ENCODE data around the gene KCNQ1.

Gene KCNQ1

GRCh38 chr11:2816941-2817421 is 372.2 kb downstream of the KCNQ1 start:
- no peak for TF ChIP-seq CTCF (conservative IDR thresholded peaks at IDR 0.05; ENCODE audit: low read length)
- TF ChIP-seq EZH2phosphoT487 (IDR thresholded peaks at IDR 0.05; ENCODE audit: borderline replicate concordance): no peak
- Histone ChIP-seq H3K79me2 (ENCODE audit: insufficient read depth, low read length) (peaks cover 6% of the 10 kb centered on the region; the same call in 1 of the 2 replicates), H2AFZ (ENCODE audit: low read length) (no peak overlapping the region), H3K9ac (ENCODE audit: low read depth, low read length, poor library complexity, severe bottlenecking) (no peak overlapping the region), H3K36me3 (ENCODE audit: insufficient read depth, low read length) (peaks cover 2% of the 10 kb centered on the region; the same call in 1 of the 2 replicates), H3K27me3 (ENCODE audit: insufficient read depth, low read length, poor library complexity, severe bottlenecking) (no peaks in the 10 kb centered on the region), H3K9me2 (replicated peaks; ENCODE audit: low read depth, low read length) (no peaks in the 10 kb centered on the region), H3K9me3 (ENCODE audit: insufficient read depth, low read depth, low read length) (peaks cover 2% of the 10 kb centered on the region; the same call in 1 of the 2 replicates), H3K4me1 (ENCODE audit: insufficient read depth, low read length, poor library complexity, severe bottlenecking) (peaks cover 32% of the 10 kb centered on the region), H3K4me2 (ENCODE audit: low read depth, low read length, poor library complexity, severe bottlenecking) (no peak overlapping the region), H3F3A (ENCODE audit: low read depth) (no peaks in the 10 kb centered on the region), H3K4me3 (ENCODE audit: low read length, poor library complexity, severe bottlenecking) (no peak overlapping the region), H4K20me1 (ENCODE audit: insufficient read depth, low read length, poor library complexity, severe bottlenecking) (no peaks in the 10 kb centered on the region)

- Histone ChIP-seq H3F3A (ENCODE audit: low read depth) (no peaks in the 10 kb centered on the region), H3K36me3 (ENCODE audit: insufficient read depth, low read length) (peaks cover 2% of the 10 kb centered on the region; the same call in 1 of the 2 replicates), H3K4me3 (ENCODE audit: low read length, poor library complexity, severe bottlenecking) (no peak overlapping the region), H3K9ac (ENCODE audit: low read depth, low read length, poor library complexity, severe bottlenecking) (no peak overlapping the region), H3K4me2 (ENCODE audit: low read depth, low read length, poor library complexity, severe bottlenecking) (no peak overlapping the region), H3K27me3 (ENCODE audit: insufficient read depth, low read length, poor library complexity, severe bottlenecking) (no peaks in the 10 kb centered on the region), H4K20me1 (ENCODE audit: insufficient read depth, low read length, poor library complexity, severe bottlenecking) (no peaks in the 10 kb centered on the region), H3K79me2 (ENCODE audit: insufficient read depth, low read length) (peaks cover 6% of the 10 kb centered on the region; the same call in 1 of the 2 replicates), H3K9me3 (ENCODE audit: insufficient read depth, low read depth, low read length) (peaks cover 7% of the 10 kb centered on the region; the same call in 1 of the 2 replicates), H2AFZ (ENCODE audit: low read length) (no peak overlapping the region), H3K9me2 (replicated peaks; ENCODE audit: low read depth, low read length) (no peaks in the 10 kb centered on the region), H3K4me1 (ENCODE audit: insufficient read depth, low read length, poor library complexity, severe bottlenecking) (peaks cover 29% of the 10 kb centered on the region)
- TF ChIP-seq EZH2phosphoT487 (IDR thresholded peaks at IDR 0.05; ENCODE audit: borderline replicate concordance) (no peak), CTCF (conservative IDR thresholded peaks at IDR 0.05; ENCODE audit: low read length) (no peak)
Observed at GRCh38 chr11:2817431-2817830, 372.6 kb downstream of the KCNQ1 start.

GRCh38 chr11:2818021-2818420 is 373.2 kb downstream of the KCNQ1 start:
- Histone ChIP-seq H3F3A (ENCODE audit: low read depth) (no peaks in the 10 kb centered on the region), H3K79me2 (ENCODE audit: insufficient read depth, low read length) (peaks cover 6% of the 10 kb centered on the region; the same call in 1 of the 2 replicates), H3K4me3 (ENCODE audit: low read length, poor library complexity, severe bottlenecking) (no peak overlapping the region), H3K36me3 (ENCODE audit: insufficient read depth, low read length) (peaks cover 2% of the 10 kb centered on the region; the same call in 1 of the 2 replicates), H3K9me2 (replicated peaks; ENCODE audit: low read depth, low read length) (no peaks in the 10 kb centered on the region), H3K4me2 (ENCODE audit: low read depth, low read length, poor library complexity, severe bottlenecking) (no peak overlapping the region), H4K20me1 (ENCODE audit: insufficient read depth, low read length, poor library complexity, severe bottlenecking) (no peaks in the 10 kb centered on the region), H3K9me3 (ENCODE audit: insufficient read depth, low read depth, low read length) (peaks cover 13% of the 10 kb centered on the region; the same call in 1 of the 2 replicates), H2AFZ (ENCODE audit: low read length) (no peak overlapping the region), H3K4me1 (ENCODE audit: insufficient read depth, low read length, poor library complexity, severe bottlenecking) (peaks cover 23% of the 10 kb centered on the region), H3K27me3 (ENCODE audit: insufficient read depth, low read length, poor library complexity, severe bottlenecking) (no peaks in the 10 kb centered on the region), H3K9ac (ENCODE audit: low read depth, low read length, poor library complexity, severe bottlenecking) (no peak overlapping the region)
- TF ChIP-seq CTCF (conservative IDR thresholded peaks at IDR 0.05; ENCODE audit: low read length) (no peak), EZH2phosphoT487 (IDR thresholded peaks at IDR 0.05; ENCODE audit: borderline replicate concordance) (no peak)

Measured in Loucy (cell line).